Measurements from ENCODE around the gene L1CAM.

L1CAM gene, protein sequence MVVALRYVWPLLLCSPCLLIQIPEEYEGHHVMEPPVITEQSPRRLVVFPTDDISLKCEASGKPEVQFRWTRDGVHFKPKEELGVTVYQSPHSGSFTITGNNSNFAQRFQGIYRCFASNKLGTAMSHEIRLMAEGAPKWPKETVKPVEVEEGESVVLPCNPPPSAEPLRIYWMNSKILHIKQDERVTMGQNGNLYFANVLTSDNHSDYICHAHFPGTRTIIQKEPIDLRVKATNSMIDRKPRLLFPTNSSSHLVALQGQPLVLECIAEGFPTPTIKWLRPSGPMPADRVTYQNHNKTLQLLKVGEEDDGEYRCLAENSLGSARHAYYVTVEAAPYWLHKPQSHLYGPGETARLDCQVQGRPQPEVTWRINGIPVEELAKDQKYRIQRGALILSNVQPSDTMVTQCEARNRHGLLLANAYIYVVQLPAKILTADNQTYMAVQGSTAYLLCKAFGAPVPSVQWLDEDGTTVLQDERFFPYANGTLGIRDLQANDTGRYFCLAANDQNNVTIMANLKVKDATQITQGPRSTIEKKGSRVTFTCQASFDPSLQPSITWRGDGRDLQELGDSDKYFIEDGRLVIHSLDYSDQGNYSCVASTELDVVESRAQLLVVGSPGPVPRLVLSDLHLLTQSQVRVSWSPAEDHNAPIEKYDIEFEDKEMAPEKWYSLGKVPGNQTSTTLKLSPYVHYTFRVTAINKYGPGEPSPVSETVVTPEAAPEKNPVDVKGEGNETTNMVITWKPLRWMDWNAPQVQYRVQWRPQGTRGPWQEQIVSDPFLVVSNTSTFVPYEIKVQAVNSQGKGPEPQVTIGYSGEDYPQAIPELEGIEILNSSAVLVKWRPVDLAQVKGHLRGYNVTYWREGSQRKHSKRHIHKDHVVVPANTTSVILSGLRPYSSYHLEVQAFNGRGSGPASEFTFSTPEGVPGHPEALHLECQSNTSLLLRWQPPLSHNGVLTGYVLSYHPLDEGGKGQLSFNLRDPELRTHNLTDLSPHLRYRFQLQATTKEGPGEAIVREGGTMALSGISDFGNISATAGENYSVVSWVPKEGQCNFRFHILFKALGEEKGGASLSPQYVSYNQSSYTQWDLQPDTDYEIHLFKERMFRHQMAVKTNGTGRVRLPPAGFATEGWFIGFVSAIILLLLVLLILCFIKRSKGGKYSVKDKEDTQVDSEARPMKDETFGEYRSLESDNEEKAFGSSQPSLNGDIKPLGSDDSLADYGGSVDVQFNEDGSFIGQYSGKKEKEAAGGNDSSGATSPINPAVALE

GRCh38 chrX:153885968-153886903, at the start of gene L1CAM:
Gene L1CAM, minus strand, starts transcription at chrX:153886173. Its CDS starts 10,337 bp downstream, at chrX:153875836.
- DNase-seq, result no peak

DNA sequence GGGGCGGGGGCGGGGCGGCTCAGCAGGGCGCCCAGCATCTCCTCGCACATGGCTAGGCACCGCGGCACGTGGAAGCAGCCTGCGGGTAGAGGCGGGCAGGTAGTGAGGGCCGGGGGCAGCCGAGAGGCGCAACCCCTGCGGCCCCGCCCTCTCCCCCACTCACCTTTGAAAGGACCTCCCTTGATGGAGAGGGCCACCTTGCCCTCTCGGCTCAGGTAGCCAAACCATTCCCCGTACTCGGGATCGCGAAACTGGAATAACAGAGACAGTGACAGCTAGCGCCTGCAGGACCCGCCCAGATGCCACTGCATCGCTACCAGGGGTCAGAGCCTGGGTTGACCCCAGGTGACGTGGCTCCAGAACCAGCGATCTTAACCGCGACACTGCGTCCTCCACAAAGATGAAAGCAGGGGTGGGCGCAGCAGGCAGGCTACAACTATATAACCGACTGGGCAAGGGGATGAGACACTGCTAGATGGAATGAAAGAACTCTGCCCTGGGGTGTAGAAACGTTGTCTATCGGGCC, 49.4 kb upstream of the L1CAM start:
- DNase-seq, result no peak

- DNase-seq, result peak; percentile 72
These were observed 48.9 kb upstream of the L1CAM start, which contains the start of gene NAA10 for GRCh38 chrX:153934762-153935325. Gene NAA10, minus strand, starts transcription at chrX:153935037. Its CDS starts 133 bp downstream, at chrX:153934904.

- no peak for DNase-seq
These were observed 48.3 kb upstream of the L1CAM start for GRCh38 chrX:153934148-153934761.

- no peak for DNase-seq
These were observed 47.8 kb upstream of the L1CAM start for GRCh38 chrX:153933748-153934147.

GRCh38 chrX:153932220-153932915, 46.4 kb upstream of the L1CAM start:
- DNase-seq, result no peak

- no peak for DNase-seq
These were observed 45.8 kb upstream of the L1CAM start for GRCh38 chrX:153931748-153932147.

GRCh38 chrX:153931151-153931550, 45.2 kb upstream of the L1CAM start:
- no peak for DNase-seq

DNA sequence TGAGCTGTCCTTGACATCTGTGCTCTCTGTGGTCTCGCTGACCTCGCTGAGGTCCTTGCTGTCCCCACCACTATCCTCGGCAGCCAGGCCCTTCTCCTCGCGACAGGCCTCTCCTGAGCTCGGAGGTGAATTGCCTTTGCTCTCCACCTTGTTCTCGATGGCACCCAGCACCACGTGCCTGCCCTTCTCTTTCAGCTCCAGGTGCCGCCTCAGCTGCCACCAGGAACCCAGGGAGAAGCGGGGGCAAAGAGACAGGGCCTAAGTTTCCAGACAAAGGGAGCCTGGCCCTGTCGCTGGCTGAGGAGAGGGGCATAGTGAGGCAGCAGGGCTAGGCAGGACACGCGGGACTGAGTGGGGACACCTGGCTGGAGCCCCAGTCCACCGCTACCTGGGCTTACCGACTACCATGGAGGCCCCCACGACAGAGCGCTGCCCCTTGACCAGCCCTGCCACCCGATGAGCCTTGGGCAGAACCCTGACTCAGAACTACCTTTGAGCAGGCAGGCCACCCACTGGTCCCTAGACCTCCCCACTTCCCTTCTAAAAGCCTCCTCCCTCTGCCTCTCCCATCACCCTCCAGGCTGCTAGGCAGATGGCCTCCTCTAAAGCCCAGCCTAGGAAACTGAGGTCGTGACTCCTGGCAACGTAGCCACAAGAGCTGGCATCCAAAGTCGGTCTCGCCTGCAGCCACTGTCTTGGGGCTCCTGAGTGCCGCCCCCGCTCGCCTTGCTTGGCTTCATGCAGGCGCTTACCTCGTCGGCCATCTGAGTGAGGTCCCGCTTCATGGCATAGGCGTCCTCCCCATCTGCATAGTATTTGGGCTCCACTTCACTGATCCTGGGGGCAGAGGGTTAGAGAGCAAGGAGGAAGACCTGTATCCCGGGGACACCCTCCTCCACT, 44.3 kb upstream of the L1CAM start:
- no peak for DNase-seq

GRCh38 chrX:153929576-153929975, 43.6 kb upstream of the L1CAM start:
- DNase-seq, result no peak

GRCh38 chrX:153928846-153929245, 42.9 kb upstream of the L1CAM start:
- DNase-seq, result no peak

DNA sequence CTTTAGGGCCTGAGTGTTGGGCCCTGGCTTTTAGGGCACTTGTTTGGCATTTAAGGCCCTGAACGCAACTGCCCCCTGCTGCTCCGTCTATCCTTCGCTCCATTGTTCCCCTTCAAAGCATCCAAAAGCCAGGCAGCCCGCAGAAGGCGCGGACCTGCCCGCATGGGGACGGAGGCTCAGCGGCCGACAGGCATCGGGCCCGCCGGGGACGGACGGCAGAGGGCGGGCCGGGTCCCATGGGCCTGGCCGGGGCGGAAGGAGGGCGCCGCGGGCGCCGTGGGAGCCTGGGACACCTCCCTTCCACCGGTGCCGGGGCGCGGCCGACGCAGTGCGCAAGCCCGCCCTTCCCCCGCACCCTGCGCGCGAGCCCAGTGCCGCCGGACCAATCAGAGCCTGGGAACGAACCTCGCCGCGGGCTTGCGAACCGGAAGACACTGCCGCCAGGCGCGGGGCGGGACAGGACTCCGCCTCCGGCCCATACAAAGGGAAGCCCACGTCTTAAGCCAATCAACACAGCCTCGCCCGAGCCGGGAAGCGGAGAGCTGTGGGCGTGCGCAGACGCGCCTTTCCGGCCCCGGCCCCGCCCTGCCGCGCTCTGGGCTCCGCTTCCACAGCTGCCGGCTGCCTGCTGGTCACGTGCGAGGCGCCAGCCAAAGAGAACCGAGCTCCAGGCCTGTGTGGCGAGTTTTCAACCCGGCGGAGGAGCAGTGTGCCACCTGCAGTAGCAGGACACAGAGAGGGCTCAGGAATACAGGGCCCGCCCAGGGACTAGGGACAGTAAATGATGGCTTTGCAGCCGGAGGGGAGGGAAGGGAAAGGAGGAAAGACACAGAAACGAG, 42.2 kb upstream of the L1CAM start:
- DNase-seq, result peak; percentile 98

DNA sequence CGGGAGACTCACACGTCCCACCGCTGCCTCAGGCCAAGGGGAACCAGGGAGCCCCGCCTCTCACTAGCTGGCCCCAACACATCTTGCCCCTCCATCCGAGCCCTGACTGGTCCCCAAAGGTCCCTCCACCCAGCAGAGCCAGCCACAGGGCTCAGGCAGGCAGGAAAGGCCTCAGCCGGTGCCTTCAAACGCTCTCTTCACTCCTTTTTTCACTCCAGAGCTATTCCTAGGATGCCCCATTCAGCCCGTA, 41.6 kb upstream of the L1CAM start:
- no peak for DNase-seq

- peak; percentile 60 for DNase-seq
These were observed 41.1 kb upstream of the L1CAM start for GRCh38 chrX:153926858-153927671.

- DNase-seq, result no peak
These were observed 40.5 kb upstream of the L1CAM start for GRCh38 chrX:153926552-153926857.

DNA sequence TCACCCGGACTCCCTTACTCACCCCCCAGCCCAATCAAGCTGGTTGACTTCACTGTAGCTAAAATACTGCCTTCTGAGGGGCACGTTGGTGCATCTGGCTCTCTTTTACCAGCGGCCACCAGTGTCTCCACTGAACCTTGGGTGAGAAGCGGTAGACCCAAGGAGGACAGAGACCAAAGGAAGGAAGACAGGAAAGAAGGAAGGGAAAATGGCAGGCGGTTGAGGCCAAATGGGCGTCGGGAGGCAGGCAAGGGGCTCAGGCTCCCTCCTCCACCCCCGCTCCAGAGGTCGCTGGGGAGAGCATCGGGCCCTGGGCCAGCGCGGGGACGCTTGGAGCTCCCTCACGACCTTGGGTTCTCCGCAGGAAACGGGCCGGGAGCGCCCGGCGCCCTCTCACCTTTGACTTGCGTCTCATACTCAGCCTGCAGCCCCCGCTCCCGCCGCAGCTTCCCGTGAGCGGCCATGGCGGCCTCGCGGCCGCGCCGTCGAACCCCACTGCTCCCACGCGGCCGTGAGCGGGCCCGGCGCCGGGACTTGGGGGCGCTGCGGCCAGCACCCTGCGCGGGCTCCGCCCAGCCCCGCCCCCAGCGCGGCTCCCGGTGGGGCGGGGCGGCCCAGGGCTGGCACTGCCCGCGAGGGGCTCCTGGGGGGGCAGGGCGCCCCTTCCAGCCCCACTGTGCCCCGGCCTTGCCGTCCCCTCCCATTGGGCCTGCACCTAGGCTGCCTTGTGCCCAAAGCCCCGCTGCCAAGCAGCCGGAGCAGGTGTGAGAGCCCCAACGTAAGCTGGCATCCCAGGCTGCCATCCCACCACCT, 40.0 kb upstream of the L1CAM start, which contains the start of gene ARHGAP4:
TSS of gene ARHGAP4 (minus strand) at position 526 of the 813 bp plus-strand sequence. CDS start at position 464, 62 bp downstream.
- no peak for DNase-seq

DNA sequence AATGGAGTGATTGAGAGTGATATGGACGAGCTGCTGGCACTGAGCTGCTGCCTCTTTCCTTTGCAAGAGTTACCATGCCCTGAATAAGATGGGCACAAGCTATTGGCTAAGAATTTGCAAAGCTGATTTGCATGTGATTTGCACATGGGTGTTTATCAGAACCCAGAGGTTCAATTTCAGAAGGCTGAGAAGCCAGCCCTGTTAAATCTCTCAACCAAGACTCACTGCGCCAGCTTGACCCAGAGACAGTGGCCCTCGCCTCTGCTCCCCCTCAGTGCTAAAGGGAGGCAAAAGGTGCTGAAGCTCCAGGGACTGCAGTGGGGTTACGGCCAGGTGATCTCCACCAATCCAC, 39.4 kb upstream of the L1CAM start:
- DNase-seq, result no peak

All from NCI-H1092 treated with DMSO at 0.1 percent for 48 hours (cell line).